ENCODE results near the gene LSAMP.

DNA sequence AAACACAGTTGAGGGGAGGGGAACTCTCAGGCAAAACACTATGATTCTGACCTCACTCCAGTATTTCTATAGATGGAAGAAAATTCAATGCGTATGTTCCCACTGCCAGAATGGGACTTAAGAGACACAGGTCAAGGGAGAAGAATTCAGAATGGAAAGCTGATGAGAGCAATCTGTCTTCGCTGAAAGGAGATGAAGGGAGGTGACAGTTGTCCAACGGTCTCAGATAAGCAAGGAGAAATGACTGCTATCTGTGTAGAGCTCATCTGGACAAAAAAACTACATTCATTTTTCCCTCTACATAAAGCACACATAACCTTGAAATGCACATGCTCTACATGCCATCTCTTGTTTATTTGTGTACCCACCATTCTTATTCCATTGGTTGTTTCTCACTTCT is 405.1 kb downstream of the LSAMP start:
- TF ChIP-seq, protein P1, sequence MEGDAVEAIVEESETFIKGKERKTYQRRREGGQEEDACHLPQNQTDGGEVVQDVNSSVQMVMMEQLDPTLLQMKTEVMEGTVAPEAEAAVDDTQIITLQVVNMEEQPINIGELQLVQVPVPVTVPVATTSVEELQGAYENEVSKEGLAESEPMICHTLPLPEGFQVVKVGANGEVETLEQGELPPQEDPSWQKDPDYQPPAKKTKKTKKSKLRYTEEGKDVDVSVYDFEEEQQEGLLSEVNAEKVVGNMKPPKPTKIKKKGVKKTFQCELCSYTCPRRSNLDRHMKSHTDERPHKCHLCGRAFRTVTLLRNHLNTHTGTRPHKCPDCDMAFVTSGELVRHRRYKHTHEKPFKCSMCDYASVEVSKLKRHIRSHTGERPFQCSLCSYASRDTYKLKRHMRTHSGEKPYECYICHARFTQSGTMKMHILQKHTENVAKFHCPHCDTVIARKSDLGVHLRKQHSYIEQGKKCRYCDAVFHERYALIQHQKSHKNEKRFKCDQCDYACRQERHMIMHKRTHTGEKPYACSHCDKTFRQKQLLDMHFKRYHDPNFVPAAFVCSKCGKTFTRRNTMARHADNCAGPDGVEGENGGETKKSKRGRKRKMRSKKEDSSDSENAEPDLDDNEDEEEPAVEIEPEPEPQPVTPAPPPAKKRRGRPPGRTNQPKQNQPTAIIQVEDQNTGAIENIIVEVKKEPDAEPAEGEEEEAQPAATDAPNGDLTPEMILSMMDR (IDR thresholded peaks at IDR 0.05; ENCODE audit: insufficient read depth, low read depth, low read length) = no peak
- no peak for TF ChIP-seq EZH2 (IDR thresholded peaks at IDR 0.05; ENCODE audit: insufficient read depth, low read length)

Measured in astrocyte (in vitro differentiated cells and primary cell).